GM12878 (cell line): ENCODE data around the gene TRH. TPM values are rescaled to one million over a fixed set of nuclear protein-coding genes. Genes with fewer than 3 reads are reported as not detected.

Source experiments
- ATAC-seq: fragments of 200-7000 bp; cut with Tn5 transposase; 3 replicates; pipeline ENCODE4 v1.9.1; 2020; ENCODE audit warnings: mild to moderate bottlenecking, moderate library complexity
- BruUV-seq: library from RNA; stranded (reverse); fragments of 400-500 nt; replicated peaks from 2 replicates; lab custom pipeline; 2021; lab: Mats Ljungman, UMichigan
- CTCF ChIA-PET: fragments of 300-600 bp; sonication (Branson Sonifier 250); formaldehyde crosslinking; extraction: SDS; loops from one replicate; lab custom pipeline; 2021; ENCODE audit warnings: inconsistent platforms; lab: Yijun Ruan, JAX
- POLR2A ChIA-PET: fragments of 350-600 bp; formaldehyde crosslinking; extraction: SDS; loops from one replicate; lab custom pipeline; 2021; ENCODE audit warnings: inconsistent platforms; lab: Charles Lee
- RAD21 ChIA-PET: fragments of 300-600 bp; sonication (Branson Sonifier 250); formaldehyde crosslinking; loops from one replicate; lab custom pipeline; 2023; ENCODE audit warnings: antibody characterized with exemption; ENCODE audit not compliant: unreplicated experiment; lab: Charles Lee
- SMC1A ChIA-PET: fragments of 300-600 bp; sonication (Branson Sonifier 250); formaldehyde crosslinking; loops from one replicate; lab custom pipeline; 2023; ENCODE audit not compliant: unreplicated experiment, uncharacterized antibody; lab: Charles Lee
- DNase-seq: peaks from one replicate; pipeline ENCODE4 v3.0.0-alpha.2; 2011; ENCODE audit warnings: low read depth, low spot score
- FAIRE-seq: peaks from 3 replicates; lab custom pipeline; 2011; peaks lifted over from hg19 to GRCh38; lab: Jason Lieb, UNC
- H2AFZ ChIP-seq: 2 replicates; pipeline ENCODE4 v1.6.0; 2011; ENCODE audit warnings: low read depth, low read length, control low read depth; ENCODE audit not compliant: control insufficient read depth
- H3K27ac ChIP-seq: 2 replicates; pipeline ENCODE4 v1.5.1; 2011; ENCODE audit warnings: control low read depth; ENCODE audit not compliant: control insufficient read depth, insufficient read depth
- H3K27me3 ChIP-seq, 2 experiments: replicated peaks in 1 of 2; 2 replicates each; pipeline versions ENCODE4 v1.6.0 to v1.6.1; 2011; ENCODE audit warnings: low read length in 1 of 2; ENCODE audit not compliant: control insufficient read depth in 2 of 2, insufficient read depth in 2 of 2
- H3K36me3 ChIP-seq, 2 experiments: 2 replicates each; pipeline ENCODE4 v1.5.1; 2011; ENCODE audit warnings: low read length in 1 of 2; ENCODE audit not compliant: control insufficient read depth in 2 of 2, insufficient read depth in 2 of 2
- H3K4me1 ChIP-seq: 2 replicates; pipeline ENCODE4 v1.6.1; 2011; ENCODE audit warnings: mild to moderate bottlenecking, low read length, moderate library complexity, mixed read lengths; ENCODE audit not compliant: control insufficient read depth, insufficient read depth
- H3K4me2 ChIP-seq: 2 replicates; pipeline ENCODE4 v1.6.0; 2011; ENCODE audit warnings: control low read depth; ENCODE audit not compliant: control insufficient read depth, insufficient read depth
- H3K4me3 ChIP-seq: fragments of 200-600 bp; sonication (generic); 2 replicates; pipeline ENCODE4 v1.5.1; 2016
- H3K79me2 ChIP-seq: 2 replicates; pipeline ENCODE4 v1.6.0; 2011; ENCODE audit warnings: low read length; ENCODE audit not compliant: control insufficient read depth, insufficient read depth
- H3K9ac ChIP-seq: 2 replicates; pipeline ENCODE4 v1.8.0; 2011; ENCODE audit warnings: low read length, control low read depth, mixed read lengths; ENCODE audit not compliant: control insufficient read depth, insufficient read depth
- H3K9me3 ChIP-seq: replicated peaks from 3 replicates; pipeline ENCODE4 v1.5.1; 2011; ENCODE audit warnings: mild to moderate bottlenecking, low read length; ENCODE audit not compliant: control insufficient read depth, insufficient read depth
- H4K20me1 ChIP-seq: 2 replicates; pipeline ENCODE4 v1.6.0; 2011; ENCODE audit not compliant: control insufficient read depth, insufficient read depth
- BHLHE40 ChIP-seq, 2 experiments: fragments of 450-650 bp in 1 of 2; IDR thresholded peaks; 2 replicates each; pipeline ENCODE4 v1.6.1; 2011 to 2017; ENCODE audit warnings: low read depth in 2 of 2, borderline replicate concordance in 1 of 2, improper control_type of control experiment in 1 of 2, low read length in 1 of 2, mild to moderate bottlenecking in 1 of 2
- CBX3 ChIP-seq: fragments of 200-600 bp; sonication (generic); IDR thresholded peaks from 2 replicates; pipeline ENCODE4 v1.6.1; 2016; ENCODE audit warnings: low read depth, borderline replicate concordance
- ELK1 ChIP-seq: IDR thresholded peaks from 2 replicates; pipeline ENCODE4 v1.6.1; 2012; ENCODE audit warnings: low read depth, low read length, improper control_type of control experiment
- HDAC2 ChIP-seq: fragments of 200-600 bp; sonication (generic); IDR thresholded peaks from 2 replicates; pipeline ENCODE4 v1.6.1; 2017
- KDM1A ChIP-seq: fragments of 200-600 bp; sonication (generic); IDR thresholded peaks from 2 replicates; pipeline ENCODE4 v1.6.1; 2016; ENCODE audit warnings: borderline replicate concordance
- MAX ChIP-seq: IDR thresholded peaks from 2 replicates; pipeline ENCODE4 v1.6.1; 2012; ENCODE audit warnings: low read depth, low read length, improper control_type of control experiment
- NFIC ChIP-seq: IDR thresholded peaks from 2 replicates; pipeline ENCODE4 v1.6.1; 2012; ENCODE audit warnings: low read depth, mild to moderate bottlenecking, inconsistent platforms, low read length, moderate library complexity
- PBX3 ChIP-seq: IDR thresholded peaks from 2 replicates; pipeline ENCODE4 v1.6.1; 2011; ENCODE audit warnings: mild to moderate bottlenecking, low read depth, low read length, moderate library complexity; ENCODE audit not compliant: insufficient replicate concordance
- RBBP5 ChIP-seq: fragments of 200-600 bp; sonication (generic); conservative IDR thresholded peaks from 2 replicates; pipeline ENCODE4 v1.6.1; 2016
- RELB ChIP-seq: fragments of 450-650 bp; IDR thresholded peaks from 2 replicates; pipeline ENCODE4 v1.6.1; 2017; ENCODE audit warnings: low read depth, mild to moderate bottlenecking, moderate library complexity
- REST ChIP-seq: IDR thresholded peaks from 2 replicates; pipeline ENCODE4 v1.6.1; 2012; ENCODE audit warnings: mild to moderate bottlenecking, low read depth, low read length
- SMC3 ChIP-seq: IDR thresholded peaks from 2 replicates; pipeline ENCODE4 v1.6.1; 2011; ENCODE audit warnings: low read length, improper control_type of control experiment, borderline replicate concordance
- TCF7 ChIP-seq: IDR thresholded peaks from 2 replicates; pipeline ENCODE4 v1.6.1; 2014; ENCODE audit warnings: antibody characterized with exemption, borderline replicate concordance
- ZNF217 ChIP-seq: fragments of 450-650 bp; IDR thresholded peaks from 2 replicates; pipeline ENCODE4 v1.6.1; 2017; ENCODE audit warnings: antibody characterized with exemption, mild to moderate bottlenecking
- WGBS: methylation state at CpG from one replicate; pipeline ENCODE4 v1.1.6; 2016; ENCODE audit warnings: low lambda C conversion rate; ENCODE audit not compliant: insufficient replicate concordance, insufficient coverage; ENCODE audit errors: missing lambda C conversion rate; 5-methylcytosine and 5-hydroxymethylcytosine counted together
- in situ Hi-C: fragments of 300-500 bp; cut with MboI; formaldehyde crosslinking; loops from 9 replicates; pipeline ENCODE4 v1.14.3; 2018; ENCODE audit warnings: mixed read lengths
- intact Hi-C: fragments of 100-400 bp; cut with micrococcal nuclease; formaldehyde crosslinking; loops from one replicate; pipeline ENCODE4 v1.14.2; 2022; ENCODE audit not compliant: unreplicated experiment
- polyA plus RNA-seq, 11 experiments: library from polyadenylated mRNA; depleted of rRNA in 4 of 11; unstranded in 6 of 11; stranded (reverse) in 5 of 11; fragments of >200 nt; fragmentation: Nextera tagmentation in 4 of 11; fragmentation: Illumina TruSeq in 1 of 11; extraction: Ambion mirVana in 4 of 11; extraction: Trizol in 1 of 11; gene quantifications; 1 replicate in 1 of 11; 2 replicates in 10 of 11; pipeline versions ENCODE4 v1.2.1 to v1.2.3, GENCODE V29; 2011 to 2016; ENCODE audit warnings: inconsistent platforms in 2 of 11, missing spikeins in 2 of 11, low read depth in 1 of 11
- total RNA-seq, 4 experiments: library from RNA; depleted of rRNA in 3 of 4; stranded (reverse); fragments of >200 nt in 3 of 4; fragmentation: Illumina TruSeq in 1 of 4; extraction: Trizol in 1 of 4; gene quantifications; 2 replicates each; pipeline versions ENCODE4 v1.2.1 to v1.2.3, GENCODE V29; 2013 to 2021

The TRH gene
- total and polyA plus RNA-seq, 10 of the 15 experiments (the other 5 are each of a cell fraction or from before 2014, with no cell fraction given), result not detected

GRCh38 chr3:129950318-129951046 lies 24.0 kb upstream of the TRH start:
- H3K27me3 ChIP-seq, result peaks cover 0 to 2% of the 10 kb centered on the region in 2 experiments; a peak in 1 of 4 replicates
- H3K4me3 ChIP-seq, result no peak overlapping the region
- H3K4me1 ChIP-seq, result no peaks in the 10 kb centered on the region
- no peak overlapping the region for H3K9ac ChIP-seq
- no peaks in the 10 kb centered on the region for H4K20me1 ChIP-seq
- H3K79me2 ChIP-seq, result no peaks in the 10 kb centered on the region
- H3K27ac ChIP-seq, result no peak overlapping the region
- ChIA-PET CTCF (interaction anchor here (0.7 kb wide), 1 partner anchor 9 kb away, joined by 4 read pairs; no protein-coding TSS in a partner anchor), POLR2A (no interaction called here), RAD21 (no interaction called here), SMC1A (no interaction called here)
- in situ Hi-C loops (no loop called here), intact Hi-C loops (no loop called here)
- H2AFZ ChIP-seq, result no peak overlapping the region
- no TSS peak for BruUV-seq
- FAIRE-seq (no peak), DNase-seq (no peak), ATAC-seq (no peak)
- no peaks in the 10 kb centered on the region for H3K9me3 ChIP-seq
- no peaks in the 10 kb centered on the region for H3K36me3 ChIP-seq
- WGBS, result 21% methylated on average over 7 of the region's 7 CpGs
- no peak overlapping the region for H3K4me2 ChIP-seq
- TF ChIP-seq ELK1 (no peak), MAX (no peak), ZNF217 (no peak), TCF7 (no peak), BHLHE40 (IDR thresholded peaks at IDR 0.05; ENCODE audit: borderline replicate concordance in 1 of 2, low read depth in 2 of 2, low read length in 1 of 2) (no peak), CBX3 (no peak), REST (no peak), KDM1A (no peak), RELB (no peak), HDAC2 (no peak), SMC3 (no peak), PBX3 (no peak), NFIC (no peak), RBBP5 (no peak)
